Measurements from ENCODE around the gene CYBRD1.

Gene CYBRD1

DNA sequence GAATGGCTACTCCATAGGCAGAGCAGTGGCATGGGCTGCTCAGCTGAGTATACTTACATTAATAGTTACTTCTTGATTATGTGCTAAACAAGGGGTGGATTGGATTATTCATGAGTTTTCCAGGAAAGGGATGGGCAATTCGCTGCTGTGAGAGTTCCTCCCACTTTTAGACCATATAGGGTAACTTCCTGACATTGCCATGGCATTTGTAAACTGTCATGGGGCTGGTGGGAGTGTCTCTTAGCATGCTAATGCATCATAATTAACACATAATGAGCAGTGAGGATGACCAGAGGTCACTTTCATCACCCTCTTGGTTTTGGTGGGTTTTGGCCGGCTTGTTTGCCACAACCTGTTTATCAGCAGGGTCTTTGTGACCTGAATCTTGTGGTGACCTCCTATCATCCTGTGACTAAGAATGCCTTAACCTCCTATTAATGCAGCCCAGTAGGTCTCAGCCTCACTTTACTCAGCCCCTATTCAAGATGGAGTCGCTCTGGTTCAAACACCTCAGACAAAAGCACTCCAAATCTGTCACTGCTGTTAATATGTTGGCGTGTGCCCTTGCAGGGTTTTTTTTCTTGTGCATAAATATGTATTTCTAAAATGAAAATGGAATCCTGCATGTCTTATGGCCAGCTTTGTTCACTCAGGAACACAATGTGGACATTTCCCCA, 56.0 kb downstream of the CYBRD1 start:
- H3K9me3 ChIP-seq, result no peaks in the 10 kb centered on the region
- no peaks in the 10 kb centered on the region for H3K4me1 ChIP-seq
- TF ChIP-seq CTCF (IDR thresholded peaks at IDR 0.05; ENCODE audit: low read depth, low read length), result no peak

DNA sequence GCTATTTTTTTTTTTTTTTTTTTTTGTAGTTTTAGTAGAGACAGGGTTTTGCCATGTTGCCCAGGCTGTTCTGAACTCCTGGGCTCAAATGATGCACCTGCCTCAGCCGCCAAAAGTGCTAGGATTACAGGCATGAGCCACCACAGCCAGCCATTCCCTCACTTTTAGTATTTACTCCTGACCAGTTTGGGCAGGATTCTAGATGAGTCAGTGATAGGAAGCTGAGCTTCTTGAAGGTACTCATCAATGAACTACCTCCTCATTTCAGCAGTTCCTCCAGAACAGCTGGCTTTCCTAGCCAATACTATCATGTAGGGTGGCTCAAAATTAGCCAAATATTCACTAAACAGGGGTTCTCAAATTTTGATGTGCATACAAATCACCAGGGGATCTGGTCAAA, 57.2 kb downstream of the CYBRD1 start:
- no peaks in the 10 kb centered on the region for H3K4me1 ChIP-seq
- H3K9me3 ChIP-seq, result no peaks in the 10 kb centered on the region
- H3K36me3 ChIP-seq, result no peaks in the 10 kb centered on the region
- no peak for TF ChIP-seq CTCF (IDR thresholded peaks at IDR 0.05; ENCODE audit: low read depth, low read length)
- DNase-seq, result no peak
- H3K27me3 ChIP-seq, result no peaks in the 10 kb centered on the region
- no peak overlapping the region for H3K4me3 ChIP-seq (ENCODE audit: low read depth, low read length)

More for the DNA sequence above, 56.0 kb downstream of the CYBRD1 start:
- Histone ChIP-seq H3K4me3 (ENCODE audit: low read depth, low read length) (no peak overlapping the region), H3K27me3 (no peaks in the 10 kb centered on the region), H3K36me3 (no peaks in the 10 kb centered on the region)
- DNase-seq, result no peak

GRCh38 chr2:171583566-171583965, 61.3 kb downstream of the CYBRD1 start:
- no peak overlapping the region for H3K4me3 ChIP-seq (ENCODE audit: low read depth, low read length)
- no peak for TF ChIP-seq CTCF (IDR thresholded peaks at IDR 0.05; ENCODE audit: low read depth, low read length)

GRCh38 chr2:171584001-171584400, 61.7 kb downstream of the CYBRD1 start:
- Histone ChIP-seq H3K4me3 (ENCODE audit: low read depth, low read length) (no peak overlapping the region), H3K9me3 (no peaks in the 10 kb centered on the region), H3K27me3 (no peaks in the 10 kb centered on the region), H3K4me1 (no peaks in the 10 kb centered on the region), H3K36me3 (no peaks in the 10 kb centered on the region)
- DNase-seq, result no peak
- no peak for TF ChIP-seq CTCF (IDR thresholded peaks at IDR 0.05; ENCODE audit: low read depth, low read length)

More at GRCh38 chr2:171583566-171583965, 61.3 kb downstream of the CYBRD1 start:
- Histone ChIP-seq H3K9me3 (no peaks in the 10 kb centered on the region), H3K36me3 (no peaks in the 10 kb centered on the region), H3K4me1 (no peaks in the 10 kb centered on the region), H3K27me3 (no peaks in the 10 kb centered on the region)
- no peak for DNase-seq

- no peak for TF ChIP-seq CTCF (IDR thresholded peaks at IDR 0.05; ENCODE audit: low read depth, low read length)
Measured at GRCh38 chr2:171587132-171587531, 64.9 kb downstream of the CYBRD1 start.

GRCh38 chr2:171587567-171587966, 65.3 kb downstream of the CYBRD1 start:
- TF ChIP-seq CTCF (IDR thresholded peaks at IDR 0.05; ENCODE audit: low read depth, low read length), result no peak
- Histone ChIP-seq H3K27me3 (no peaks in the 10 kb centered on the region), H3K9me3 (no peaks in the 10 kb centered on the region), H3K4me1 (no peaks in the 10 kb centered on the region), H3K4me3 (ENCODE audit: low read depth, low read length) (no peak overlapping the region), H3K36me3 (no peaks in the 10 kb centered on the region)
- no peak for DNase-seq

More at GRCh38 chr2:171587132-171587531, 64.9 kb downstream of the CYBRD1 start:
- H3K4me1 ChIP-seq, result no peaks in the 10 kb centered on the region
- no peaks in the 10 kb centered on the region for H3K36me3 ChIP-seq
- H3K9me3 ChIP-seq, result no peaks in the 10 kb centered on the region
- no peak for DNase-seq
- H3K4me3 ChIP-seq (ENCODE audit: low read depth, low read length), result no peak overlapping the region
- H3K27me3 ChIP-seq, result no peaks in the 10 kb centered on the region
